Measurements from ENCODE around the gene CDON. TPM values are rescaled to one million over a fixed set of nuclear protein-coding genes. Genes with fewer than 3 reads are reported as not detected.
"Not testable (repeated sequence)": the region's sequence is repeated elsewhere in the genome, so short reads cannot be mapped to it uniquely, and the experiment has no call there.

Gene CDON
- total RNA-seq, 8 experiments from 2014 or later = 1.3 to 16.9 (median 10.3) TPM

- ATAC-seq (replicated peaks in 6 of 8); H3K27ac ChIP-seq; in situ Hi-C loops (cut with MboI; ENCODE audit: low pct_unique_long_range_greater_than_20kb in 2 of 9, low sequenced_read_pairs in 9 of 9, unreplicated experiment in 9 of 9): not testable (repeated sequence)
Measured at GRCh38 chr11:126028534-126028933, 34.1 kb downstream of the CDON start.

GRCh38 chr11:126026579-126026978 lies 36.1 kb downstream of the CDON start:
- in situ Hi-C loops (cut with MboI; ENCODE audit: low pct_unique_long_range_greater_than_20kb in 2 of 9, low sequenced_read_pairs in 9 of 9, unreplicated experiment in 9 of 9) = no loop called here
- 0 to 100% (median 70%) methylated on average over 1 to 2 of the region's 2 CpGs; no CpG with 5 or more reads in 2 of the 10 experiments for WGBS, 10 experiments
- Histone ChIP-seq H3K4me3 (no peak overlapping the region), H3K4me1 (replicated peaks in 1 of 2) (no peaks in the 10 kb centered on the region), H3K27ac (no peak overlapping the region)
- ATAC-seq (replicated peaks in 6 of 8) = no peak

More at GRCh38 chr11:126028534-126028933, 34.1 kb downstream of the CDON start:
- H3K4me1 ChIP-seq (replicated peaks in 1 of 2); H3K4me3 ChIP-seq: not testable (repeated sequence)
- 43 to 100% (median 91%) methylated on average over 2 to 3 of the region's 3 CpGs; no CpG with 5 or more reads in 1 of the 10 experiments for WGBS, 10 experiments

GRCh38 chr11:126025822-126026221 lies 36.8 kb downstream of the CDON start:
- no peak for ATAC-seq (replicated peaks in 6 of 8)
- no peaks in the 10 kb centered on the region for H3K4me1 ChIP-seq (replicated peaks in 1 of 2)
- no peak overlapping the region for H3K27ac ChIP-seq
- no peak overlapping the region for H3K4me3 ChIP-seq
- in situ Hi-C loops (cut with MboI; ENCODE audit: low pct_unique_long_range_greater_than_20kb in 2 of 9, low sequenced_read_pairs in 9 of 9, unreplicated experiment in 9 of 9) = no loop called here
- WGBS, 10 experiments = 83 to 100% (median 100%) methylated on average over 1 of the region's 1 CpG; no CpG with 5 or more reads in 1 of the 10 experiments

- WGBS, 10 experiments = 13 to 100% (median 87%) methylated on average over 1 to 5 of the region's 5 CpGs
- no peak overlapping the region for H3K4me3 ChIP-seq
- in situ Hi-C loops (cut with MboI; ENCODE audit: low pct_unique_long_range_greater_than_20kb in 2 of 9, low sequenced_read_pairs in 9 of 9, unreplicated experiment in 9 of 9) = no loop called here
- no peak overlapping the region for H3K27ac ChIP-seq
- peak in 5 of 8 experiments; percentile 21 to 80 (median 27) for ATAC-seq (replicated peaks in 6 of 8)
- no peaks in the 10 kb centered on the region for H3K4me1 ChIP-seq (replicated peaks in 1 of 2)
Measured at GRCh38 chr11:126024123-126024522, 38.5 kb downstream of the CDON start.

GRCh38 chr11:126012852-126013251 lies 49.8 kb downstream of the CDON start:
- H3K27ac ChIP-seq = no peak overlapping the region
- 72 to 100% (median 100%) methylated on average over 1 to 2 of the region's 2 CpGs for WGBS, 10 experiments
- peaks cover 4 to 5% of the 10 kb centered on the region in 2 donors for H3K4me1 ChIP-seq (replicated peaks in 1 of 2)
- no peak for ATAC-seq (replicated peaks in 6 of 8)
- in situ Hi-C loops (cut with MboI; ENCODE audit: low pct_unique_long_range_greater_than_20kb in 2 of 9, low sequenced_read_pairs in 9 of 9, unreplicated experiment in 9 of 9) = no loop called here
- H3K4me3 ChIP-seq = no peak overlapping the region

GRCh38 chr11:126011754-126012153 lies 50.9 kb downstream of the CDON start:
- Histone ChIP-seq H3K4me1 (replicated peaks in 1 of 2) (peaks cover 4 to 5% of the 10 kb centered on the region in 2 donors), H3K4me3 (no peak overlapping the region), H3K27ac (no peak overlapping the region)
- in situ Hi-C loops (cut with MboI; ENCODE audit: low pct_unique_long_range_greater_than_20kb in 2 of 9, low sequenced_read_pairs in 9 of 9, unreplicated experiment in 9 of 9) = no loop called here
- 24 to 100% (median 63%) methylated on average over 1 to 4 of the region's 4 CpGs for WGBS, 10 experiments
- peak in 4 of 8 experiments; percentile 18 to 74 (median 52) for ATAC-seq (replicated peaks in 6 of 8)

GRCh38 chr11:126011265-126011664 lies 51.4 kb downstream of the CDON start:
- no peak overlapping the region for H3K27ac ChIP-seq
- peaks cover 4 to 5% of the 10 kb centered on the region in 2 donors for H3K4me1 ChIP-seq (replicated peaks in 1 of 2)
- in situ Hi-C loops (cut with MboI; ENCODE audit: low pct_unique_long_range_greater_than_20kb in 2 of 9, low sequenced_read_pairs in 9 of 9, unreplicated experiment in 9 of 9) = no loop called here
- peak in 6 of 8 experiments; percentile 21 to 69 (median 49) for ATAC-seq (replicated peaks in 6 of 8)
- WGBS, 10 experiments = 40 to 94% (median 62%) methylated on average over 1 to 3 of the region's 3 CpGs; no CpG with 5 or more reads in 1 of the 10 experiments
- no peak overlapping the region for H3K4me3 ChIP-seq

GRCh38 chr11:126008956-126009355 lies 53.7 kb downstream of the CDON start:
- in situ Hi-C loops (cut with MboI; ENCODE audit: low pct_unique_long_range_greater_than_20kb in 2 of 9, low sequenced_read_pairs in 9 of 9, unreplicated experiment in 9 of 9) = no loop called here
- ATAC-seq (replicated peaks in 6 of 8) = no peak
- 0 to 97% (median 79%) methylated on average over 1 to 8 of the region's 8 CpGs; no CpG with 5 or more reads in 1 of the 10 experiments for WGBS, 10 experiments
- H3K4me3 ChIP-seq = no peak overlapping the region
- no peak overlapping the region for H3K27ac ChIP-seq
- peaks cover 4 to 5% of the 10 kb centered on the region in 2 donors for H3K4me1 ChIP-seq (replicated peaks in 1 of 2)

- ATAC-seq (replicated peaks in 6 of 8) = peak in 4 of 8 experiments; percentile 59 to 90 (median 78)
- no peak overlapping the region for H3K4me3 ChIP-seq
- in situ Hi-C loops (cut with MboI; ENCODE audit: low pct_unique_long_range_greater_than_20kb in 2 of 9, low sequenced_read_pairs in 9 of 9, unreplicated experiment in 9 of 9) = no loop called here
- peaks cover 4% of the 10 kb centered on the region in 2 donors for H3K4me1 ChIP-seq (replicated peaks in 1 of 2)
- WGBS, 10 experiments = 0 to 96% (median 80%) methylated on average over 1 to 3 of the region's 3 CpGs; no CpG with 5 or more reads in 1 of the 10 experiments
- H3K27ac ChIP-seq = no peak overlapping the region
Measured at GRCh38 chr11:126007238-126007637, 55.4 kb downstream of the CDON start.

GRCh38 chr11:126006068-126006467 lies 56.6 kb downstream of the CDON start:
- no peaks in the 10 kb centered on the region for H3K4me1 ChIP-seq (replicated peaks in 1 of 2)
- no peak overlapping the region for H3K27ac ChIP-seq
- in situ Hi-C loops (cut with MboI; ENCODE audit: low pct_unique_long_range_greater_than_20kb in 2 of 9, low sequenced_read_pairs in 9 of 9, unreplicated experiment in 9 of 9) = no loop called here
- no peak overlapping the region for H3K4me3 ChIP-seq
- WGBS, 10 experiments = 43 to 73% (median 57%) methylated on average over 1 to 4 of the region's 4 CpGs; no CpG with 5 or more reads in 1 of the 10 experiments
- no peak for ATAC-seq (replicated peaks in 6 of 8)

GRCh38 chr11:126002181-126002580 lies 60.5 kb downstream of the CDON start:
- WGBS, 10 experiments = 70 to 100% (median 93%) methylated on average over 2 to 4 of the region's 4 CpGs; no CpG with 5 or more reads in 1 of the 10 experiments
- ATAC-seq (replicated peaks in 6 of 8) = no peak
- Histone ChIP-seq H3K27ac (no peak overlapping the region), H3K4me1 (replicated peaks in 1 of 2) (no peaks in the 10 kb centered on the region), H3K4me3 (no peak overlapping the region)
- in situ Hi-C loops (cut with MboI; ENCODE audit: low pct_unique_long_range_greater_than_20kb in 2 of 9, low sequenced_read_pairs in 9 of 9, unreplicated experiment in 9 of 9) = no loop called here

GRCh38 chr11:125999234-125999880 lies 63.3 kb downstream of the CDON start:
- in situ Hi-C loops (cut with MboI; ENCODE audit: low pct_unique_long_range_greater_than_20kb in 2 of 9, low sequenced_read_pairs in 9 of 9, unreplicated experiment in 9 of 9) = no loop called here
- Histone ChIP-seq H3K27ac (no peak overlapping the region), H3K4me1 (replicated peaks in 1 of 2) (peaks cover 0 to 5% of the 10 kb centered on the region in 2 donors), H3K4me3 (no peak overlapping the region)
- peak in 1 of 8 experiments; percentile 54 for ATAC-seq (replicated peaks in 6 of 8)
- 11 to 100% (median 85%) methylated on average over 3 to 6 of the region's 6 CpGs; no CpG with 5 or more reads in 1 of the 10 experiments for WGBS, 10 experiments

GRCh38 chr11:125998267-125998666 lies 64.4 kb downstream of the CDON start:
- no peak for ATAC-seq (replicated peaks in 6 of 8)

More at GRCh38 chr11:125998267-125998666, 64.4 kb downstream of the CDON start:
- no peak overlapping the region for H3K27ac ChIP-seq
- H3K4me3 ChIP-seq = no peak overlapping the region
- peaks cover 0 to 5% of the 10 kb centered on the region in 2 donors for H3K4me1 ChIP-seq (replicated peaks in 1 of 2)
- in situ Hi-C loops (cut with MboI; ENCODE audit: low pct_unique_long_range_greater_than_20kb in 2 of 9, low sequenced_read_pairs in 9 of 9, unreplicated experiment in 9 of 9) = no loop called here
- 67 to 100% (median 97%) methylated on average over 1 to 5 of the region's 5 CpGs for WGBS, 10 experiments
